Spinal cord (tissue), 10 donors: ENCODE measurements around the gene SMG6. TPM values are rescaled to one million over a fixed set of nuclear protein-coding genes. Genes with fewer than 3 reads are reported as not detected.
A peak's percentile ranks its signal among the peaks of the same experiment; 100 is the strongest.
"Not testable (repeated sequence)": the region's sequence is repeated elsewhere in the genome, so short reads cannot be mapped to it uniquely, and the experiment has no call there.

Source experiments
- DNase-seq, 6 donors: peaks; one replicate each; pipeline versions ENCODE4 v3.0.0 to v3.0.0-alpha.2; 2013 to 2015; ENCODE audit warnings: low spot score in 6 of 6, low read depth in 4 of 6
- H3K27ac ChIP-seq: one replicate; pipeline ENCODE4 v1.5.1; 2013; ENCODE audit warnings: low read depth, low read length, control low read depth
- H3K27me3 ChIP-seq: one replicate; pipeline ENCODE4 v1.6.1; 2013; ENCODE audit warnings: low read length; ENCODE audit not compliant: control insufficient read depth, insufficient read depth
- H3K36me3 ChIP-seq: one replicate; pipeline ENCODE4 v1.6.1; 2013; ENCODE audit warnings: low read length; ENCODE audit not compliant: control insufficient read depth, insufficient read depth
- H3K4me1 ChIP-seq: one replicate; pipeline ENCODE4 v1.6.1; 2013; ENCODE audit warnings: low read length; ENCODE audit not compliant: control insufficient read depth, insufficient read depth
- H3K4me3 ChIP-seq: one replicate; pipeline ENCODE4 v1.5.1; 2013; ENCODE audit warnings: low read depth, low read length, control low read depth
- H3K9me3 ChIP-seq: one replicate; pipeline ENCODE4 v1.6.1; 2013; ENCODE audit warnings: low read length; ENCODE audit not compliant: control insufficient read depth, insufficient read depth
- WGBS: methylation state at CpG from one replicate; pipeline ENCODE4 v1.1.5; 2013; ENCODE audit warnings: missing lambda C conversion rate; ENCODE audit not compliant: insufficient coverage; 5-methylcytosine and 5-hydroxymethylcytosine counted together
- polyA plus RNA-seq, 2 donors: library from polyadenylated mRNA; unstranded; fragments of 120-200 nt; gene quantifications; one replicate each; pipeline ENCODE4 v1.2.1, GENCODE V29; 2013; ENCODE audit not compliant: insufficient read length in 2 of 2
- total RNA-seq, 2 donors: library from RNA; depleted of rRNA in 1 of 2; stranded (reverse); fragments of 120-200 nt in 1 of 2; fragments of >200 nt in 1 of 2; gene quantifications; one replicate each; pipeline versions ENCODE4 v1.2.3 to v1.2.4, GENCODE V29; 2013 to 2014
- donor health status: healthy.

The SMG6 gene
- total and polyA plus RNA-seq, 4 donors: 26.4 to 46.3 (median 37.3) TPM

DNA sequence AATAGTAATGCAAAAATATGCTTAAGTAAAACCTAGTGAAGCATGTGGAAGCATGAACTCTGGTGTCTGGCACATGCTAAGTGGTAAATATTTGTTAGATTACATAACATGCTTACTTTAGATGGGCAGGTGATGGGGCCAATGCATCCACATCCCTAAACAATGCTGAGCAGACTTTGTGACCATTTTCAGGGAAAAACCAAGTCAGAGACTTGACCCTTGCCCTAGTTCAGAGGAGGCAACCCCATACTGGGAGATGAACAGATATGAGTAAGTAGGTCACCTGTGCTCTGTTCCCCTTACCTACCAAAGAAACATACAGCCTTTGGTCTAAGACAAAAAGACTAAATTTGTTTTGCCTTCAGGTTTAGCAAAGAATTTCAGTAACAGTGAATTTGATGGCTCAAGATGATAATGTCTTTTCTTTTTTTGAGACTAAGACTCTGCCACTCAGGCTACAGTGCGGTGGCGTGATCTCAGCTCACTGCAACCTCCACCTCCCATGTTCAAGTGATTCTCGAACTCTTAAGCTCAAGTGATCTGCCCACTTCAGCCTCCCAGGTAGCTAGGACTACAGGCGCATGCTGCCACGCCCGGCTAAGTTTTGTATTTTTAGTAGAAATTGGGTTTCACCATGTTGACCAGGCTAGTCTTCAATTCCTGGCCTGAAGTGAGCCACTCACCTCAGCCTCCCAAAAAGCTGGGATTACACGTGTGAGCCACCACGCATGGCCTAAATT lies 157.3 kb downstream of the SMG6 start:
- WGBS: 100% methylated on average over 5 of the region's 8 CpGs
- Histone ChIP-seq H3K4me3 (no peak overlapping the region), H3K27me3 (no peaks in the 10 kb centered on the region), H3K4me1 (no peaks in the 10 kb centered on the region), H3K36me3 (peaks cover 9% of the 10 kb centered on the region), H3K27ac (no peak overlapping the region), H3K9me3 (no peaks in the 10 kb centered on the region)
- no peak for DNase-seq

DNA sequence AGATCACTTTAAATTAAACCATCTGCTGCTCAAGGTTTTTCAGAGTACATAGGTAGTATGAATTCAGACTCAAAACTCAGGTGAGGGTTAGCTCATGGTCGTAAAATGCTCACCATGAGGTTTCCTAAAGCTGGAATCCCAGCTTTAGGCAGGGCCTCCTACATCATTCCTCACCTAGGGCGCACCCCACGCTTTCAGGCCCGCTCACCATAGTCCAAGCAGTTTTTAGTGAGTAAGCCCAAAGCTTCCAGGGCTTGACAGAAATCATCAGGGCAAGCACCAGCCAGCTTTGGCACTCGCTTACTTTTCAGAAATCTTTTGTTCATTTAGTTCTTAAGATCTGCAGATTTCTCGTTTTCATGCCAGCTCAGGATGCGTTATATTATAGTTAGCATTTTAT lies 158.9 kb downstream of the SMG6 start:
- H3K27ac ChIP-seq: no peak overlapping the region
- H3K4me3 ChIP-seq: no peak overlapping the region
- peaks cover 6% of the 10 kb centered on the region for H3K36me3 ChIP-seq
- no peaks in the 10 kb centered on the region for H3K9me3 ChIP-seq
- no peak for DNase-seq
- 100% methylated on average over 4 of the region's 7 CpGs for WGBS
- no peaks in the 10 kb centered on the region for H3K4me1 ChIP-seq
- no peaks in the 10 kb centered on the region for H3K27me3 ChIP-seq

DNA sequence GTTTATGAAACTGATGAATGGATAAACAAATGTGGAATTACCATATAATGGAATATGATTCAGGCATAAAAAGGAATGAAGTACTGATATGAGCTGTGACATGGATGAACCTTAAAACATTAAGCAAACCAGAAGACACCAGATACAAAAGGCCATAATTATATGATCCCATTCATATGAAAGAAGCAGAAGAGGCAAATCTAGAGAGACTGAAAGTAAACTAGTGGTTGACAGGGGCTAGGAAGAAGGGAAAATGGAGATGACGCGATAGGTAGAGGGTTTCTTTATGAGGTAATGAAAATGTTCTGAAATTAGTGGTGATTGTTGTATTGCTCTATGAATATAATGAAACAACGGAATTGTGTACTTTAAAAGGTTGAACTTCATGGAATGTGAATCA lies 160.3 kb downstream of the SMG6 start:
- no peaks in the 10 kb centered on the region for H3K9me3 ChIP-seq
- no peak overlapping the region for H3K27ac ChIP-seq
- 100% methylated on average over 2 of the region's 3 CpGs for WGBS
- no peaks in the 10 kb centered on the region for H3K4me1 ChIP-seq
- no peaks in the 10 kb centered on the region for H3K27me3 ChIP-seq
- DNase-seq: no peak
- H3K4me3 ChIP-seq: no peak overlapping the region
- H3K36me3 ChIP-seq: peaks cover 6% of the 10 kb centered on the region

DNA sequence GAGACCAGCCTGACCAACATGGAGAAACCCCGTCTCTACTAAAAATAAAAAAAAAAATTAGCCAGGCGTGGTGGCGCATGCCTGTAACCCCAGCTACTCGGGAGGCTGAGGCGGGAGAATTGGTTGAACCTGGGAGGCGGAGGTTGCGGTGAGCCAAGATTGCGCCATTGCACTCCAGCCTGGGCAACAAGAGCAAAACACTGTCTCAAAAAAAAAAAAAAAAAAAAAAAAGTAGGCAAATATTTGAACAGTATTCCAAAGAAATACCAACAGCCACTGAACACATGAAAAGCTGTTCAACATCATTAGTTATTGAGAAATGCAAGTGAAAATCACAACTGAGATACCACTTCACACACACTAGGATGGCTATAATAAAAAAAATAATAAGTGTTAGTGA lies 160.9 kb downstream of the SMG6 start:
- 100% methylated on average over 1 of the region's 8 CpGs for WGBS
- H3K27ac ChIP-seq, H3K36me3 ChIP-seq, H3K27me3 ChIP-seq, H3K4me3 ChIP-seq, H3K4me1 ChIP-seq, DNase-seq, H3K9me3 ChIP-seq: not testable (repeated sequence)

DNA sequence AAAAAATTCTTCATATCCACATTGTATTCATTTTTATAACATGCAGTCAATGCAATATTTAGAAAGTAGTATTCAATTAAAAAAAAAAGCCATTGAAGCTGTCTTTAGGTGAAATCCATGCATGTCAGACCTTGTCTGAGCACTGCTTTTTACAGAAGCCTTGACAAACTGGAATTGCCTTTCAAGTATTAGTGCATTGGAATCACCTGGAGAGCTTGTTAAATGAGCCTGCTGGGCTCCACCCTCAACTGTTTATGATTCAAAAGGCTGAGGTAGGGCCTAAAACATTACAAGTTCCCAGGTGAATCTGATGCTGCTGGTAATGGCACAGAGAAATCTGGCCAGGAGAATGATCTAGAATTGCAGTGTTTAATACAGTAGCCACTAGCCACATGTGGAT lies 162.9 kb downstream of the SMG6 start:
- H3K4me1 ChIP-seq: no peaks in the 10 kb centered on the region
- DNase-seq: no peak
- peaks cover 3% of the 10 kb centered on the region for H3K36me3 ChIP-seq
- no peak overlapping the region for H3K4me3 ChIP-seq
- no peak overlapping the region for H3K27ac ChIP-seq
- no peaks in the 10 kb centered on the region for H3K27me3 ChIP-seq
- H3K9me3 ChIP-seq: no peaks in the 10 kb centered on the region

DNA sequence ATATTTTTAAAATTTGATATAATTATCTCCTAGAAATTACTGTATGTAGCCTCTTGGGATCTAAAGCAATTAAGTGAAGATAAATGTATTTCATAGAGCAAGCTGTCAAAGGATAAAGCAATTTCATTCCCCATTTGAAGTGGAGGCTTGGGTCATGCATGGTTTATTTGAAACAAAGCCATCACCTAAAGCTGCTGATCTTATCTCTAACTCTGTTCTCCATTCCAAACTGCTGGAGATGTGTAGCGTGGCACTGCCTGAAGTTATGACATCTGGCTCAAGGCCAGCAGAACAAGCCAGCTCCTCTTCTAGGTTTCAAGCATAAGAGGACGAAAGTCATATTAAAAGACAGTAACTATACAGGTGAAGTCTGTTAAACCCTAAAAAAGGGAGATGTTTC lies 164.8 kb downstream of the SMG6 start:
- Histone ChIP-seq H3K36me3 (no peaks in the 10 kb centered on the region), H3K9me3 (no peaks in the 10 kb centered on the region), H3K4me1 (no peaks in the 10 kb centered on the region), H3K27me3 (no peaks in the 10 kb centered on the region), H3K27ac (no peak overlapping the region), H3K4me3 (no peak overlapping the region)
- 84% methylated on average over 2 of the region's 2 CpGs for WGBS
- peak in 2 of 6 donors; percentile 28 to 82 for DNase-seq

DNA sequence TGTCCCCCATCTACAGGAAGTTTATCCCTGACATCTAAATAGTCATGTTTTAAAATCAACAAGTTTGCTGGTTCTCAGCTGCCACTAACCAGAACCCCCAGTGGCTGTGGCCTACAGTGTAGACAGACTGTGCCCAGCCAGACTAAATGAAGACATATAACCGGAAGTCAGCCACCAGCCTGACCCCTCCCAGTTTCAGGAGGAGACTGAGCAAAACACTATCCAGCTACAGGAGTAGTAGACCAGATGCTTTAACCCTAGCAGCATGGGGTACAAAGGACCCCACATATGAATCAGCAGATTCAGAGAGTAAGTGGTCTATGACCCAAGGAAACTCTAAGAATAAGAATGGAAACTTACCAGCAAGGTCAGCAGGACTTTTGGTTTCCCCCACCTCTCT lies 165.3 kb downstream of the SMG6 start:
- no peaks in the 10 kb centered on the region for H3K36me3 ChIP-seq
- H3K27me3 ChIP-seq: no peaks in the 10 kb centered on the region
- peak in 1 of 6 donors; percentile 13 for DNase-seq
- WGBS: 67% methylated on average over 1 of the region's 1 CpG
- H3K4me1 ChIP-seq: no peaks in the 10 kb centered on the region
- no peak overlapping the region for H3K4me3 ChIP-seq
- no peaks in the 10 kb centered on the region for H3K9me3 ChIP-seq
- H3K27ac ChIP-seq: no peak overlapping the region

DNA sequence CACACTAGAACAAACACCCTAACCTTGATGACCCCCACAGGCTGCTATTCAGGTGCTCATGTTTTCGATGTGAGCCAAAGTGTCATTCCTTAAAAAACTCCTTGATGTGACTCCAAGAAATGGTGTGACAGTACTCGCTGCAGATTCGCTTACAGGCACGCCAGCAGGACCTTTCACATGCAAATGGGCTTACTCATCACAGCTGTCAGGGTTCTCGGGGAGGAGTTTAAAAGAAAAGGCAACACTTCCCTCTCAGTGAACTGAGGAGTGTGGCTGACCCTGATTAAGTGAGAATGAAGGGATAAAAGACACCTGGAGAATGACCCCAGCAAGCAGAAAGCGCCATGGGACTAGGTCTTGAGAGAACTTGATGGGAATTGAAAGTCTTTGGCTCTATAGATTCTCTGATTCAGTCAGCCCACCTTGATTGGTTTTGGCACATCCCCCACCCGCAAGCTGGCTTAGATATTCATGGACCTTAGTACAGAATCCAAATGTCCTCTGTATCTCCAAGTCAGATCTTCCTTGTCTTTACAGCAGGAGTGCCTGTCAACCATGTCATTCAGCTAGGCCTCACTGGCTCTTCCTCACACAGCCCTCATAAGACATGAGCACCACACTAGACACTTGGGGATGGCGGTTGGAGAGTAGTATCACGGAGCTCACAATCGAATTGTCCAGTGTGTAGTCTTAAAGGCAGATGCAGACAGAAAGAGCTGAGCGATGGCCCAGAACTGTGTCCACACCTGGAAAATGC lies 166.1 kb downstream of the SMG6 start:
- H3K27ac ChIP-seq: no peak overlapping the region
- no peaks in the 10 kb centered on the region for H3K27me3 ChIP-seq
- no peaks in the 10 kb centered on the region for H3K4me1 ChIP-seq
- no peaks in the 10 kb centered on the region for H3K36me3 ChIP-seq
- H3K9me3 ChIP-seq: no peaks in the 10 kb centered on the region
- peak in 2 of 6 donors; percentile 40 to 51 for DNase-seq
- 38% methylated on average over 4 of the region's 11 CpGs for WGBS
- H3K4me3 ChIP-seq: no peak overlapping the region

DNA sequence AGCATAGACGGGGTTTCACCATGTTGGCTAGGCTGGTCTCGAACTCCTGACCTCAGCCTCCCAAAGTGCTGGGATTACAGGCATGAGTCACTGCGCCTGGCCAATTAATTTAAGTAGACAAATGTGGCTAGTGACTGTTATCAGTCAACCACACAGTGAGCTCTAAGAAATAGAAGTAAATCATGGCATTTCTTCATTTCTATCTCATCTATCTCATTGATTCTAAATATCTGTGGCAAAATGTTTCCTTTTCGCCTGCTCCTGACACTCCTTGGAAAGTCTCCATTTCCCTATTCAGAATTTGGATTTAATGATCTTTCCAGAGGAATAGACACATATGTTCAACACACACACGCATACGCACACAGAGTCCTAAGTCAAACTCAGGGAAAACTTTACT lies 167.3 kb downstream of the SMG6 start:
- no peaks in the 10 kb centered on the region for H3K4me1 ChIP-seq
- no peak overlapping the region for H3K4me3 ChIP-seq
- H3K27ac ChIP-seq: no peak overlapping the region
- no peak for DNase-seq
- no peaks in the 10 kb centered on the region for H3K9me3 ChIP-seq
- no peaks in the 10 kb centered on the region for H3K27me3 ChIP-seq
- H3K36me3 ChIP-seq: no peaks in the 10 kb centered on the region
- 94% methylated on average over 5 of the region's 6 CpGs for WGBS

DNA sequence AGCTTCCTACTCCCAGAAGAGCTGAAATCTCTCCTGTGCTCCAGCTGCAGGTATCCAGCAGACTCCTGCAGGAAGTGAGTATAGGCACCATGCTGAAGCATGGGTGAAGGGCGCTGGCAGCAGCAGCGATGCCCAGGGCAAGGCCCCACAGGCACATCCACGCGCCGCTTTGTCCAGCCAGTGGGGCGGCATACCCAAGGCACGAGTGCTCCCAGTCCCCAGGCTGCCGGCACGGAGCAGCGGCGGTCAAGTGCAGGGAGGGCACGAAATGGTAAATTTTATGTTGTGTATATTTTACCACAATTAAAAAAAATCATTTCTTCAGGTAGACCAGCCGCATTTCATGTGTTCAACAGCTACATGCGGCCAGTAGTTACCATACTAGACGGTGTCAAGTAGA lies 175.6 kb downstream of the SMG6 start:
- Histone ChIP-seq H3K9me3 (no peaks in the 10 kb centered on the region), H3K36me3 (peaks cover 3% of the 10 kb centered on the region), H3K27ac (no peak overlapping the region), H3K4me3 (no peak overlapping the region), H3K27me3 (no peaks in the 10 kb centered on the region), H3K4me1 (peaks cover 10% of the 10 kb centered on the region)
- WGBS: 100% methylated on average over 5 of the region's 15 CpGs
- DNase-seq: no peak
